Spleen (tissue), 7 donors: ENCODE results near the gene NELL2.

Source experiments
- POLR2A ChIP-seq, 3 donors: fragments of 450-650 bp; IDR thresholded peaks; one replicate each; pipeline ENCODE4 v1.5.1; 2017; ENCODE audit warnings: antibody characterized with exemption in 3 of 3, mild to moderate bottlenecking in 1 of 3
- TF ChIP-seq, protein P1 (sequence below), 11 experiments: fragments of 200-600 bp in 7 of 11; fragments of 450-650 bp in 4 of 11; sonication (generic) in 4 of 11; IDR thresholded peaks in 8 of 11; conservative IDR thresholded peaks in 3 of 11; 1 replicate in 7 of 11; 2 replicates in 4 of 11; pipeline versions ENCODE4 v1.4.0 to v1.8.0; 2016 to 2021; ENCODE audit warnings: antibody characterized with exemption in 11 of 11, inconsistent platforms in 4 of 11, mild to moderate bottlenecking in 1 of 11
- donor health status: DM: no; HTN: no; CAD: no; lungs with moderate emphysema.
- donor health status: DM: no; HTN: no; CAD: no.
- donor health status: DM: no; HTN: no; CAD: no.

DNA sequence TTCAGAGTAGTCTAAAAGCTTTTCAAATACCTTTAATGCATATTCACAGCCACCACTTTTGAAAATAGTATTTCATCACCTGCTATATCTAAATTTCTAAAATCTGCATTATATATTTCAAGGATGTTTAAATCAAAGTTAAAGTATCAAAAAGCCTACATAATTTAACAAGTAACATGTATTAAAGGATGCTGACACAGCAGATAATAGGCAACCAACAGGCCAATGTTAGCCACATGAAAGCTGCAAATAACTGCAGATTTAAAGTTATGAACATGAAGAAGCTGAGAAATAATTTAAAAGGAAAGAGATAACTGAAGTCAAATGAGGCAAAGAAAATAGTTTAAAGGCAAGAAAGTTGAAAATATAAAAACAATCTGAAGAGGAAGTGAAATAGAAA, 39.8 kb upstream of the NELL2 start:
- TF ChIP-seq, protein P1, sequence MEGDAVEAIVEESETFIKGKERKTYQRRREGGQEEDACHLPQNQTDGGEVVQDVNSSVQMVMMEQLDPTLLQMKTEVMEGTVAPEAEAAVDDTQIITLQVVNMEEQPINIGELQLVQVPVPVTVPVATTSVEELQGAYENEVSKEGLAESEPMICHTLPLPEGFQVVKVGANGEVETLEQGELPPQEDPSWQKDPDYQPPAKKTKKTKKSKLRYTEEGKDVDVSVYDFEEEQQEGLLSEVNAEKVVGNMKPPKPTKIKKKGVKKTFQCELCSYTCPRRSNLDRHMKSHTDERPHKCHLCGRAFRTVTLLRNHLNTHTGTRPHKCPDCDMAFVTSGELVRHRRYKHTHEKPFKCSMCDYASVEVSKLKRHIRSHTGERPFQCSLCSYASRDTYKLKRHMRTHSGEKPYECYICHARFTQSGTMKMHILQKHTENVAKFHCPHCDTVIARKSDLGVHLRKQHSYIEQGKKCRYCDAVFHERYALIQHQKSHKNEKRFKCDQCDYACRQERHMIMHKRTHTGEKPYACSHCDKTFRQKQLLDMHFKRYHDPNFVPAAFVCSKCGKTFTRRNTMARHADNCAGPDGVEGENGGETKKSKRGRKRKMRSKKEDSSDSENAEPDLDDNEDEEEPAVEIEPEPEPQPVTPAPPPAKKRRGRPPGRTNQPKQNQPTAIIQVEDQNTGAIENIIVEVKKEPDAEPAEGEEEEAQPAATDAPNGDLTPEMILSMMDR (IDR thresholded peaks at IDR 0.05 in 8 of 11, conservative IDR thresholded peaks at IDR 0.05 in 3 of 11), result no peak
- TF ChIP-seq POLR2A (IDR thresholded peaks at IDR 0.05), result no peak
